ENCODE measurements around the gene ZNF341. TPM values are rescaled to one million over a fixed set of nuclear protein-coding genes. Genes with fewer than 3 reads are reported as not detected.

The ZNF341 gene
- total and polyA plus RNA-seq, 2 of the 8 experiments (the other 6 are each of a cell fraction or from before 2014, with no cell fraction given): 5.8 to 6.4 TPM

DNA sequence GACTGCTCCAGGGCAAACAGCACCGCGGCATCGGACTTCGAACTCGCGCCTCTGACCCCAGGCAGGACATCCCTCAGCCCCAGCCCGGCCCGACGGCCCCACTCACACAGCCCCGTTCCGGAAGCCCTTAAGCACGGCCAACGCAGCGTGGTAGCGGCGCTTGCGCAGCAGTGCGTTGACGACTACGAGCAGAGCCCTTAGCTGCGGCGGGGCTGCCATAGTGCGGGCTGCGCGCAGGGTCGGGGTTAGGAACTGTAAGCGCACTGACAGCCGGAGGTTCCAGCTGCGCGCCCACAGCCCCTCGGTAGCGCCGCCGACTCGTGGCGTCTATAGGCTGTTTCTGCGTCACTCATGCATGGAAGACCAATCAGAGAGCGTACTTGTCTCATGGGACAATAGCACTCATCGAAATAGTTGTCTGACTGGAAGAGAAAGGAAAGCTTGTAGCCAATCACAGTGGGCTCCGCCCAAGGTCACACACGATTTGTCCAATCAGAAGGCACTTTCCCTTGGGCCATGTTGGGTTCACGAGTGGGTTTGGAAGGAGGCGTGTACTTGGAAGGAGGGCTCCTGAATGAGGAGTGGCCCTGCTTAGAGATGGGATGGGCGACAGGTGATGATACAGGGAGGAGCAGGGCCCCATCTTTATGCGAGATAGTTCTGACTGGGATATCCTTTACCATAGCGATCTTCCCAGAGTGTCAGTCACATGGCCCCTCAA, 11.6 kb upstream of the ZNF341 start, which contains the start of gene PXMP4 (continued):
- TF ChIP-seq SRF (IDR thresholded peaks at IDR 0.05; ENCODE audit: low read depth, low read length) (no peak), SIN3A (conservative IDR thresholded peaks at IDR 0.05 in 1 of 2, IDR thresholded peaks at IDR 0.05 in 1 of 2; ENCODE audit: low read depth in 1 of 2, low read length in 2 of 2) (peak in 1 of 2 experiments; percentile 69; a peak in 2 of 4 replicates), BCL11A (IDR thresholded peaks at IDR 0.05; ENCODE audit: low read depth in 2 of 2, low read length in 2 of 2) (no peak), PHF8 (conservative IDR thresholded peaks at IDR 0.05; ENCODE audit: low read depth, low read length) (no peak), MAFK (IDR thresholded peaks at IDR 0.05; ENCODE audit: low read depth, low read length) (no peak), SIX5 (IDR thresholded peaks at IDR 0.05; ENCODE audit: low read depth, low read length) (no peak)
- TF ChIP-seq, protein P1, sequence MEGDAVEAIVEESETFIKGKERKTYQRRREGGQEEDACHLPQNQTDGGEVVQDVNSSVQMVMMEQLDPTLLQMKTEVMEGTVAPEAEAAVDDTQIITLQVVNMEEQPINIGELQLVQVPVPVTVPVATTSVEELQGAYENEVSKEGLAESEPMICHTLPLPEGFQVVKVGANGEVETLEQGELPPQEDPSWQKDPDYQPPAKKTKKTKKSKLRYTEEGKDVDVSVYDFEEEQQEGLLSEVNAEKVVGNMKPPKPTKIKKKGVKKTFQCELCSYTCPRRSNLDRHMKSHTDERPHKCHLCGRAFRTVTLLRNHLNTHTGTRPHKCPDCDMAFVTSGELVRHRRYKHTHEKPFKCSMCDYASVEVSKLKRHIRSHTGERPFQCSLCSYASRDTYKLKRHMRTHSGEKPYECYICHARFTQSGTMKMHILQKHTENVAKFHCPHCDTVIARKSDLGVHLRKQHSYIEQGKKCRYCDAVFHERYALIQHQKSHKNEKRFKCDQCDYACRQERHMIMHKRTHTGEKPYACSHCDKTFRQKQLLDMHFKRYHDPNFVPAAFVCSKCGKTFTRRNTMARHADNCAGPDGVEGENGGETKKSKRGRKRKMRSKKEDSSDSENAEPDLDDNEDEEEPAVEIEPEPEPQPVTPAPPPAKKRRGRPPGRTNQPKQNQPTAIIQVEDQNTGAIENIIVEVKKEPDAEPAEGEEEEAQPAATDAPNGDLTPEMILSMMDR (IDR thresholded peaks at IDR 0.05; ENCODE audit: control extremely low read depth in 1 of 3, insufficient read depth in 1 of 3, low read depth in 1 of 3, low read length in 3 of 3): no peak
- TF ChIP-seq, protein P2, sequence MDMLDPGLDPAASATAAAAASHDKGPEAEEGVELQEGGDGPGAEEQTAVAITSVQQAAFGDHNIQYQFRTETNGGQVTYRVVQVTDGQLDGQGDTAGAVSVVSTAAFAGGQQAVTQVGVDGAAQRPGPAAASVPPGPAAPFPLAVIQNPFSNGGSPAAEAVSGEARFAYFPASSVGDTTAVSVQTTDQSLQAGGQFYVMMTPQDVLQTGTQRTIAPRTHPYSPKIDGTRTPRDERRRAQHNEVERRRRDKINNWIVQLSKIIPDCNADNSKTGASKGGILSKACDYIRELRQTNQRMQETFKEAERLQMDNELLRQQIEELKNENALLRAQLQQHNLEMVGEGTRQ (IDR thresholded peaks at IDR 0.05; ENCODE audit: low read length): no peak

Data from H1 (cell line).